ENCODE data around the gene SEMA4C. TPM values are rescaled to one million over a fixed set of nuclear protein-coding genes. Genes with fewer than 3 reads are reported as not detected.

SEMA4C gene
- total RNA-seq, 1 experiment from 2014 or later = 40.2 TPM

GRCh38 chr2:96826546-96827278 lies 43.2 kb downstream of the SEMA4C start:
- no peak overlapping the region for H3K4me3 ChIP-seq (ENCODE audit: low read depth in 2 of 2, low read length in 2 of 2)
- intact Hi-C loops (cut with micrococcal nuclease; ENCODE audit: unreplicated experiment) = no loop called here
- DNase-seq (ENCODE audit: low read depth, low spot score) (no peak), ATAC-seq (no peak)
- no peak for TF ChIP-seq SIN3A (IDR thresholded peaks at IDR 0.05; ENCODE audit: borderline replicate concordance, insufficient read depth, low read depth, low read length)
- no peak for TF ChIP-seq POLR2AphosphoS5 (IDR thresholded peaks at IDR 0.05; ENCODE audit: low read depth, low read length)
- TF ChIP-seq REST (IDR thresholded peaks at IDR 0.05; ENCODE audit: insufficient read depth in 1 of 2, low read depth in 2 of 2, low read length in 1 of 2) = no peak
- no peak for TF ChIP-seq CTCF (IDR thresholded peaks at IDR 0.05)
- no peak for TF ChIP-seq TCF7L2 (IDR thresholded peaks at IDR 0.05; ENCODE audit: low read depth, low read length)
- H3K9me3 ChIP-seq (ENCODE audit: control insufficient read depth, insufficient read depth, low read depth, low read length) = no peaks in the 10 kb centered on the region
- H3K27ac ChIP-seq (ENCODE audit: low read length) = no peak overlapping the region
- H3K4me1 ChIP-seq (ENCODE audit: control insufficient read depth, insufficient read depth, low read length) = peaks cover 17% of the 10 kb centered on the region
- H3K27me3 ChIP-seq (ENCODE audit: control insufficient read depth, insufficient read depth, low read length) = no peaks in the 10 kb centered on the region
- in situ Hi-C loops (cut with HindIII; ENCODE audit: low pct_unique_long_range_greater_than_20kb, low sequenced_read_pairs) = no loop called here
- BruUV-seq (replicated peaks) = no TSS peak
- CTCF ChIA-PET = no interaction called here
- POLR2A ChIA-PET = no interaction called here
- H3K36me3 ChIP-seq (ENCODE audit: control insufficient read depth, insufficient read depth, low read length) = peaks cover 3% of the 10 kb centered on the region

GRCh38 chr2:96825057-96825456 lies 44.8 kb downstream of the SEMA4C start:
- TF ChIP-seq CTCF (IDR thresholded peaks at IDR 0.05) (no peak), SIN3A (IDR thresholded peaks at IDR 0.05; ENCODE audit: borderline replicate concordance, insufficient read depth, low read depth, low read length) (no peak), REST (IDR thresholded peaks at IDR 0.05; ENCODE audit: insufficient read depth in 1 of 2, low read depth in 2 of 2, low read length in 1 of 2) (no peak), POLR2AphosphoS5 (IDR thresholded peaks at IDR 0.05; ENCODE audit: low read depth, low read length) (no peak), TCF7L2 (IDR thresholded peaks at IDR 0.05; ENCODE audit: low read depth, low read length) (no peak)
- Histone ChIP-seq H3K27ac (ENCODE audit: low read length) (no peak overlapping the region), H3K4me3 (ENCODE audit: low read depth in 2 of 2, low read length in 2 of 2) (no peak overlapping the region), H3K9me3 (ENCODE audit: control insufficient read depth, insufficient read depth, low read depth, low read length) (no peaks in the 10 kb centered on the region), H3K36me3 (ENCODE audit: control insufficient read depth, insufficient read depth, low read length) (peaks cover 3% of the 10 kb centered on the region), H3K4me1 (ENCODE audit: control insufficient read depth, insufficient read depth, low read length) (peaks cover 29% of the 10 kb centered on the region), H3K27me3 (ENCODE audit: control insufficient read depth, insufficient read depth, low read length) (no peaks in the 10 kb centered on the region)
- in situ Hi-C loops (cut with HindIII; ENCODE audit: low pct_unique_long_range_greater_than_20kb, low sequenced_read_pairs) = no loop called here
- no TSS peak for BruUV-seq (replicated peaks)
- ATAC-seq (no peak), DNase-seq (ENCODE audit: low read depth, low spot score) (no peak)
- ChIA-PET CTCF (interaction anchor here (0.7 kb wide), 1 partner anchor 105 kb away, joined by 3 read pairs; no protein-coding TSS in a partner anchor), POLR2A (no interaction called here)
- intact Hi-C loops (cut with micrococcal nuclease; ENCODE audit: unreplicated experiment) = no loop called here
